K562 (cell line): ENCODE results near the gene NEK1. TPM values are rescaled to one million over a fixed set of nuclear protein-coding genes. Genes with fewer than 3 reads are reported as not detected.

ENCODE experiments used
- ATAC-seq: fragments of 200-7000 bp; cut with Tn5 transposase; 3 replicates; pipeline ENCODE4 v1.9.1; 2020; ENCODE audit warnings: moderate library complexity
- BruUV-seq: library from RNA; stranded (reverse); fragments of 400-500 nt; replicated peaks from 2 replicates; lab custom pipeline; 2021; lab: Mats Ljungman, UMichigan
- CTCF ChIA-PET: fragments of 300-600 bp; formaldehyde crosslinking; extraction: SDS; loops from one replicate; lab custom pipeline; 2021; ENCODE audit warnings: low intra/inter-chr PET ratio; lab: Yijun Ruan, JAX
- POLR2A ChIA-PET: fragments of 300-600, 350-650 bp; sonication (Branson Sonifier 250); formaldehyde crosslinking; extraction: SDS; loops from one replicate; lab custom pipeline; 2021; ENCODE audit warnings: antibody characterized with exemption, inconsistent platforms; lab: Yijun Ruan, JAX
- DNase-seq, 4 experiments: peaks; one replicate each; pipeline versions ENCODE4 v3.0.0 to v3.0.0-alpha.2; 2011 to 2018; ENCODE audit warnings: low spot score in 3 of 4, mixed read lengths in 3 of 4; ENCODE audit errors: extremely low read depth in 1 of 4
- FAIRE-seq: peaks from 2 replicates; lab custom pipeline; 2011; peaks lifted over from hg19 to GRCh38; lab: Jason Lieb, UNC
- H2AFZ ChIP-seq: 2 replicates; pipeline ENCODE4 v1.6.0; 2011; ENCODE audit warnings: low read depth, low read length, control low read depth, inconsistent platforms
- H3K27ac ChIP-seq: fragments of 200-600 bp; 3 replicates; pipeline ENCODE4 v1.8.0; 2011; ENCODE audit warnings: low read depth, mild to moderate bottlenecking, control low read depth, inconsistent platforms, low read length, moderate library complexity, mixed read lengths; ENCODE audit errors: extremely low read depth
- H3K27me3 ChIP-seq, 2 experiments: fragments of 300-600 bp in 1 of 2; 2 replicates in 1 of 2; 3 replicates in 1 of 2; pipeline versions ENCODE4 v1.6.0 to v1.8.0; 2011; ENCODE audit warnings: inconsistent platforms in 2 of 2, low read length in 2 of 2, mild to moderate bottlenecking in 1 of 2, mixed read lengths in 1 of 2, moderate library complexity in 1 of 2; ENCODE audit not compliant: control insufficient read depth in 2 of 2, insufficient read depth in 2 of 2
- H3K36me3 ChIP-seq: fragments of 300-600 bp; 3 replicates; pipeline ENCODE4 v1.8.0; 2011; ENCODE audit warnings: mild to moderate bottlenecking, low read length, inconsistent platforms; ENCODE audit not compliant: control insufficient read depth, insufficient read depth
- H3K4me1 ChIP-seq, 2 experiments: fragments of 200-600 bp in 1 of 2; replicated peaks in 1 of 2; 2 replicates in 1 of 2; 3 replicates in 1 of 2; pipeline versions ENCODE4 v1.5.1 to v1.8.0; 2011; ENCODE audit warnings: inconsistent platforms in 2 of 2, low read length in 2 of 2, mild to moderate bottlenecking in 1 of 2, mixed read lengths in 1 of 2, moderate library complexity in 1 of 2; ENCODE audit not compliant: control insufficient read depth in 2 of 2, insufficient read depth in 2 of 2
- H3K4me2 ChIP-seq: 2 replicates; pipeline ENCODE4 v1.6.1; 2011; ENCODE audit warnings: low read length, control low read depth, inconsistent platforms, mixed read lengths; ENCODE audit not compliant: insufficient read depth
- H3K4me3 ChIP-seq: fragments of 200-600 bp; sonication (generic), shearing (Covaris generic); 2 replicates; pipeline ENCODE4 v1.5.1; 2016; ENCODE audit warnings: control low read depth, inconsistent platforms
- H3K79me2 ChIP-seq: fragments of 200-600 bp; 3 replicates; pipeline ENCODE4 v1.8.0; 2011; ENCODE audit warnings: low read length, inconsistent platforms; ENCODE audit not compliant: control insufficient read depth, insufficient read depth
- H3K9ac ChIP-seq, 2 experiments: 2 replicates each; pipeline versions ENCODE4 v1.6.0 to v1.6.1; 2011; ENCODE audit warnings: low read depth in 2 of 2, low read length in 2 of 2, control low read depth in 1 of 2, inconsistent platforms in 1 of 2, mild to moderate bottlenecking in 1 of 2, mixed read lengths in 1 of 2; ENCODE audit not compliant: insufficient read depth in 1 of 2
- H3K9me1 ChIP-seq: one replicate; pipeline ENCODE4 v1.6.0; 2011; ENCODE audit warnings: inconsistent platforms, mild to moderate bottlenecking, low read length, moderate library complexity; ENCODE audit not compliant: control insufficient read depth, insufficient read depth
- H3K9me3 ChIP-seq: replicated peaks from 2 replicates; pipeline ENCODE4 v1.5.1; 2011; ENCODE audit warnings: low read depth, low read length, inconsistent platforms; ENCODE audit not compliant: control insufficient read depth, insufficient read depth
- H4K20me1 ChIP-seq: replicated peaks from 2 replicates; pipeline ENCODE4 v1.6.1; 2011; ENCODE audit warnings: low read length, inconsistent platforms, mixed read lengths; ENCODE audit not compliant: control insufficient read depth, insufficient read depth
- ARID2 ChIP-seq: fragments of 450-650 bp; IDR thresholded peaks from 2 replicates; pipeline ENCODE4 v1.6.1; 2017; ENCODE audit warnings: antibody characterized with exemption, mild to moderate bottlenecking
- BRD9 ChIP-seq: fragments of 450-650 bp; IDR thresholded peaks from 2 replicates; pipeline ENCODE4 v1.6.1; 2018; ENCODE audit warnings: low read depth; ENCODE audit not compliant: partially characterized antibody
- MCM2 ChIP-seq: fragments of 450-650 bp; IDR thresholded peaks from 2 replicates; pipeline ENCODE4 v1.6.1; 2017; ENCODE audit warnings: low read depth, mild to moderate bottlenecking
- PATZ1 ChIP-seq: fragments of 250-450 bp; sonication (Bioruptor Pico); IDR thresholded peaks from 2 replicates; pipeline ENCODE4 v1.5.0; 2020; ENCODE audit warnings: mild to moderate bottlenecking, borderline replicate concordance
- PTBP1 ChIP-seq: fragments of 200-400 bp; formaldehyde crosslinking; IDR thresholded peaks from 2 replicates; pipeline ENCODE4 v1.6.1; 2017; ENCODE audit warnings: low read depth, low read length
- PURB ChIP-seq: sonication (generic); formaldehyde crosslinking; IDR thresholded peaks from 2 replicates; pipeline ENCODE4 v1.9.0; 2021; ENCODE audit warnings: low read depth, mild to moderate bottlenecking, missing genetic modification reagents
- SFPQ ChIP-seq: fragments of 200-400 bp; formaldehyde crosslinking; IDR thresholded peaks from 2 replicates; pipeline ENCODE4 v1.6.1; 2017; ENCODE audit warnings: mild to moderate bottlenecking, low read depth, low read length, moderate library complexity
- SP1 ChIP-seq: sonication (generic); formaldehyde crosslinking; IDR thresholded peaks from 2 replicates; pipeline ENCODE4 v1.8.1; 2022; ENCODE audit warnings: mild to moderate bottlenecking, missing genetic modification reagents
- ZFP36 ChIP-seq: fragments of 150-350 bp; IDR thresholded peaks from 2 replicates; pipeline ENCODE4 v1.6.1; 2018; ENCODE audit warnings: low read length, low read depth; ENCODE audit not compliant: partially characterized antibody
- ZNF507 ChIP-seq: conservative IDR thresholded peaks from 2 replicates; pipeline ENCODE4 v1.6.1; 2017; ENCODE audit warnings: missing genetic modification characterization, missing compliant biosample characterization
- ZNF561 ChIP-seq: fragments of 450-650 bp; formaldehyde crosslinking; conservative IDR thresholded peaks from 2 replicates; pipeline ENCODE4 v1.4.0; 2020; ENCODE audit warnings: mild to moderate bottlenecking, moderate library complexity
- WGBS: fragments of 100-300 bp; shearing (Covaris generic); methylation state at CpG from one replicate; pipeline ENCODE4 v1.1.6; 2016; ENCODE audit warnings: low coverage, mixed read lengths; ENCODE audit not compliant: insufficient coverage; ENCODE audit errors: missing lambda C conversion rate; 5-methylcytosine and 5-hydroxymethylcytosine counted together
- in situ Hi-C: fragments of 300-500 bp; cut with MboI; formaldehyde crosslinking; loops from 4 replicates; pipeline ENCODE4 v1.15.0; 2018; ENCODE audit warnings: inconsistent platforms, mixed read lengths
- intact Hi-C: fragments of 100-400 bp; cut with micrococcal nuclease; formaldehyde crosslinking; loops from 2 replicates; pipeline ENCODE4 v1.14.2; 2022
- polyA plus RNA-seq, 8 experiments: library from polyadenylated mRNA; depleted of rRNA in 4 of 8; stranded (reverse) in 5 of 8; unstranded in 3 of 8; fragments of >200 nt; fragmentation: Nextera tagmentation in 2 of 8; fragmentation: Illumina TruSeq in 1 of 8; extraction: Ambion mirVana in 2 of 8; extraction: Trizol in 1 of 8; gene quantifications; 2 replicates each; pipeline versions ENCODE4 v1.2.1 to v1.2.3, GENCODE V29; 2011 to 2014; ENCODE audit warnings: inconsistent platforms in 1 of 8, missing spikeins in 1 of 8
- total RNA-seq, 7 experiments: library from RNA; depleted of rRNA in 6 of 7; stranded (reverse); fragments of >200 nt in 6 of 7; fragmentation: Illumina TruSeq in 2 of 7; extraction: Trizol in 2 of 7; gene quantifications; 2 replicates each; pipeline versions ENCODE4 v1.2.1 to v1.2.3, GENCODE V29; 2011 to 2021; ENCODE audit warnings: low replicate concordance in 1 of 7

Gene NEK1
- total and polyA plus RNA-seq, 9 of the 15 experiments (the other 6 are each of a cell fraction or from before 2014, with no cell fraction given): 6.2 to 15.7 (median 10.3) TPM

GRCh38 chr4:169491211-169491610 lies 121.2 kb downstream of the NEK1 start:
- no peaks in the 10 kb centered on the region for H4K20me1 ChIP-seq
- peaks cover 2% of the 10 kb centered on the region; the same call in 1 of the 3 replicates for H3K36me3 ChIP-seq
- no peak overlapping the region for H3K4me2 ChIP-seq
- ATAC-seq (no peak), FAIRE-seq (no peak), DNase-seq (no peak)
- in situ Hi-C loops (loop anchor here (25.0 kb wide), 1 partner anchor 479 kb away; the partner anchor contains the start of gene CBR4), intact Hi-C loops (no loop called here)
- H3K9me1 ChIP-seq: no peaks in the 10 kb centered on the region
- POLR2A ChIA-PET: no interaction called here
- H3K27ac ChIP-seq: no peak overlapping the region
- no peak overlapping the region for H2AFZ ChIP-seq
- no peaks in the 10 kb centered on the region for H3K9me3 ChIP-seq
- no peak overlapping the region for H3K9ac ChIP-seq
- TF ChIP-seq ZFP36 (no peak), ZNF507 (tag) (peak; percentile 46)
- H3K4me3 ChIP-seq: no peak overlapping the region
- BruUV-seq: no TSS peak
- H3K27me3 ChIP-seq: no peaks in the 10 kb centered on the region
- CTCF ChIA-PET: no interaction called here
- no peaks in the 10 kb centered on the region for H3K4me1 ChIP-seq
- H3K79me2 ChIP-seq: no peaks in the 10 kb centered on the region
- 80% methylated on average over 1 of the region's 1 CpG for WGBS

- Histone ChIP-seq H4K20me1 (no peaks in the 10 kb centered on the region), H3K4me3 (no peak overlapping the region), H3K27me3 (no peaks in the 10 kb centered on the region), H3K27ac (no peak overlapping the region), H3K36me3 (peaks cover 2% of the 10 kb centered on the region; the same call in 1 of the 3 replicates), H3K9me1 (no peaks in the 10 kb centered on the region), H3K9me3 (no peaks in the 10 kb centered on the region), H2AFZ (no peak overlapping the region), H3K79me2 (no peaks in the 10 kb centered on the region), H3K9ac (no peak overlapping the region), H3K4me2 (no peak overlapping the region), H3K4me1 (no peaks in the 10 kb centered on the region)
- no peak for TF ChIP-seq SFPQ
- no peak for TF ChIP-seq ZNF561
- no peak for TF ChIP-seq PATZ1 (CRISPR knock-in tag)
- no peak for TF ChIP-seq BRD9
- no peak for TF ChIP-seq ARID2
- TF ChIP-seq MCM2: no peak
- no peak for TF ChIP-seq PURB (CRISPR knock-in tag)
- TF ChIP-seq PTBP1: no peak
- no peak for TF ChIP-seq SP1 (CRISPR knock-in tag)
- ChIA-PET CTCF (no interaction called here), POLR2A (interaction anchor here (0.6 kb wide), 1 partner anchor 128 kb away, joined by 3 read pairs; no protein-coding TSS in a partner anchor)
- no peak for ATAC-seq
- no peak for FAIRE-seq
- DNase-seq: no peak
- in situ Hi-C loops (loop anchor here (5.0 to 25.0 kb wide), 2 partner anchors 477 to 567 kb away; partner anchors contain the start of gene CBR4), intact Hi-C loops (loop anchor here (5.0 to 10.0 kb wide), 2 partner anchors 122 to 215 kb away; partner anchors contain the start of gene SH3RF1)
- BruUV-seq: no TSS peak
Measured at GRCh38 chr4:169489306-169489705, 123.1 kb downstream of the NEK1 start.
